ENCODE data around the gene NEAT1. TPM values are rescaled to one million over a fixed set of nuclear protein-coding genes. Genes with fewer than 3 reads are reported as not detected.

NEAT1 gene
- total and polyA plus RNA-seq, 2 of the 8 experiments (the other 6 are each of a cell fraction or from before 2014, with no cell fraction given), result 2.4 to 10.7 TPM

GRCh38 chr11:65431451-65432099 is 9.0 kb downstream of the NEAT1 start (continued):
- TF ChIP-seq, protein P1, sequence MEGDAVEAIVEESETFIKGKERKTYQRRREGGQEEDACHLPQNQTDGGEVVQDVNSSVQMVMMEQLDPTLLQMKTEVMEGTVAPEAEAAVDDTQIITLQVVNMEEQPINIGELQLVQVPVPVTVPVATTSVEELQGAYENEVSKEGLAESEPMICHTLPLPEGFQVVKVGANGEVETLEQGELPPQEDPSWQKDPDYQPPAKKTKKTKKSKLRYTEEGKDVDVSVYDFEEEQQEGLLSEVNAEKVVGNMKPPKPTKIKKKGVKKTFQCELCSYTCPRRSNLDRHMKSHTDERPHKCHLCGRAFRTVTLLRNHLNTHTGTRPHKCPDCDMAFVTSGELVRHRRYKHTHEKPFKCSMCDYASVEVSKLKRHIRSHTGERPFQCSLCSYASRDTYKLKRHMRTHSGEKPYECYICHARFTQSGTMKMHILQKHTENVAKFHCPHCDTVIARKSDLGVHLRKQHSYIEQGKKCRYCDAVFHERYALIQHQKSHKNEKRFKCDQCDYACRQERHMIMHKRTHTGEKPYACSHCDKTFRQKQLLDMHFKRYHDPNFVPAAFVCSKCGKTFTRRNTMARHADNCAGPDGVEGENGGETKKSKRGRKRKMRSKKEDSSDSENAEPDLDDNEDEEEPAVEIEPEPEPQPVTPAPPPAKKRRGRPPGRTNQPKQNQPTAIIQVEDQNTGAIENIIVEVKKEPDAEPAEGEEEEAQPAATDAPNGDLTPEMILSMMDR (IDR thresholded peaks at IDR 0.05; ENCODE audit: control extremely low read depth in 1 of 3, insufficient read depth in 1 of 3, low read depth in 1 of 3, low read length in 3 of 3), result no peak

Measured in H1 (cell line).